A549 (cell line): ENCODE data around the gene CCDC83. TPM values are rescaled to one million over a fixed set of nuclear protein-coding genes. Genes with fewer than 3 reads are reported as not detected.

Experiments
- ATAC-seq, 2 experiments: fragments of 200-7000 bp in 1 of 2; fragments of >200 bp in 1 of 2; cut with Nextera tagmentation in 1 of 2; cut with Tn5 transposase in 1 of 2; 3 replicates each; pipeline versions ENCODE4 v1.8.0 to v1.9.1; 2018 to 2020; ENCODE audit warnings: mild to moderate bottlenecking in 1 of 2, moderate library complexity in 1 of 2
- CTCF ChIA-PET: fragments of 300-600 bp; sonication (Branson Sonifier 250); formaldehyde crosslinking; extraction: SDS; loops from one replicate; lab custom pipeline; 2021; ENCODE audit warnings: antibody characterized with exemption, inconsistent platforms; lab: Yijun Ruan, JAX
- POLR2A ChIA-PET: fragments of 350-600 bp; formaldehyde crosslinking; extraction: SDS; loops from one replicate; lab custom pipeline; 2021; ENCODE audit warnings: antibody characterized with exemption, inconsistent platforms; lab: Yijun Ruan, JAX
- DNase-seq, 2 experiments: peaks; one replicate each; pipeline versions ENCODE4 v3.0.0 to v3.0.0-alpha.2; 2011 to 2016; ENCODE audit warnings: low read depth in 1 of 2, low spot score in 1 of 2
- FAIRE-seq: peaks from 2 replicates; lab custom pipeline; 2011; peaks lifted over from hg19 to GRCh38; lab: Jason Lieb, UNC
- H3K27ac ChIP-seq, 2 experiments: fragments of >200 bp; sonication (Bioruptor Twin); formaldehyde crosslinking; 3 replicates each; pipeline ENCODE4 v1.5.1; 2016 to 2017
- H3K4me1 ChIP-seq: fragments of >200 bp; sonication (Bioruptor Twin); formaldehyde crosslinking; 3 replicates; pipeline ENCODE4 v1.6.1; 2016
- H3K4me2 ChIP-seq: fragments of >200 bp; sonication (Bioruptor Twin); formaldehyde crosslinking; 3 replicates; pipeline ENCODE4 v1.6.1; 2016
- H3K4me3 ChIP-seq: fragments of >200 bp; sonication (Bioruptor Twin); formaldehyde crosslinking; 3 replicates; pipeline ENCODE4 v1.5.1; 2016
- H3K9me3 ChIP-seq: fragments of >200 bp; sonication (Bioruptor Twin); formaldehyde crosslinking; 3 replicates; pipeline ENCODE4 v1.6.1; 2016
- CBX2 ChIP-seq: fragments of 200-600 bp; sonication (generic); IDR thresholded peaks from 2 replicates; pipeline ENCODE4 v1.6.1; 2016; ENCODE audit warnings: low read depth, mild to moderate bottlenecking, borderline replicate concordance
- CHD4 ChIP-seq: fragments of 200-600 bp; sonication (generic); IDR thresholded peaks from 2 replicates; pipeline ENCODE4 v1.6.1; 2016; ENCODE audit warnings: antibody characterized with exemption, mild to moderate bottlenecking, borderline replicate concordance
- EP300 ChIP-seq, 2 experiments: fragments of >200 bp; sonication (Bioruptor Twin); formaldehyde crosslinking; IDR thresholded peaks; 2 replicates in 1 of 2; 3 replicates in 1 of 2; pipeline ENCODE4 v1.6.1; 2016 to 2017
- ESRRA ChIP-seq: fragments of 150-350 bp; IDR thresholded peaks from 2 replicates; pipeline ENCODE4 v1.6.1; 2014; ENCODE audit warnings: mild to moderate bottlenecking, low read length, borderline replicate concordance
- FOSL2 ChIP-seq, 2 experiments: fragments of 450-650 bp in 1 of 2; fragments of >200 bp in 1 of 2; sonication (Bioruptor Twin) in 1 of 2; formaldehyde crosslinking; IDR thresholded peaks; 2 replicates each; pipeline versions ENCODE4 v1.5.0 to v1.6.1; 2016 to 2020; ENCODE audit warnings: mild to moderate bottlenecking in 1 of 2, moderate library complexity in 1 of 2
- FOXS1 ChIP-seq: fragments of 250-450 bp; sonication (Bioruptor Pico); IDR thresholded peaks from 2 replicates; pipeline ENCODE4 v1.5.0; 2020; ENCODE audit warnings: mild to moderate bottlenecking, moderate library complexity
- HDAC2 ChIP-seq: fragments of 200-600 bp; sonication (generic); IDR thresholded peaks from 2 replicates; pipeline ENCODE4 v1.6.1; 2016
- HEYL ChIP-seq: fragments of 250-450 bp; sonication (Bioruptor Pico); IDR thresholded peaks from 2 replicates; pipeline ENCODE4 v1.8.0; 2021; ENCODE audit warnings: mild to moderate bottlenecking, moderate library complexity
- NFE2L2 ChIP-seq: fragments of 150-350 bp; conservative IDR thresholded peaks from 2 replicates; pipeline ENCODE4 v1.6.1; 2014; ENCODE audit warnings: low read length
- POLR2A ChIP-seq: IDR thresholded peaks from 2 replicates; pipeline ENCODE4 v1.6.1; 2012; ENCODE audit warnings: mild to moderate bottlenecking, low read length
- RAD21 ChIP-seq, 2 experiments: fragments of >200 bp in 1 of 2; sonication (Bioruptor Twin) in 1 of 2; formaldehyde crosslinking in 1 of 2; IDR thresholded peaks in 1 of 2; conservative IDR thresholded peaks in 1 of 2; 2 replicates in 1 of 2; 3 replicates in 1 of 2; pipeline ENCODE4 v1.6.1; 2012 to 2018; ENCODE audit warnings: inconsistent platforms in 1 of 2
- RNF2 ChIP-seq: fragments of 200-600 bp; sonication (generic); IDR thresholded peaks from 2 replicates; pipeline ENCODE4 v1.6.1; 2016; ENCODE audit warnings: low read depth, mild to moderate bottlenecking, antibody characterized with exemption, moderate library complexity, borderline replicate concordance
- TFCP2L1 ChIP-seq: fragments of 250-450 bp; sonication (Bioruptor Pico); IDR thresholded peaks from 2 replicates; pipeline ENCODE4 v1.5.0; 2021; ENCODE audit warnings: mild to moderate bottlenecking
- TP53 ChIP-seq: fragments of 250-450 bp; sonication (Bioruptor Pico); IDR thresholded peaks from 2 replicates; pipeline ENCODE4 v1.5.0; 2021; ENCODE audit warnings: mild to moderate bottlenecking, moderate library complexity
- ZNF302 ChIP-seq: fragments of 250-450 bp; sonication (Bioruptor Pico); IDR thresholded peaks from 2 replicates; pipeline ENCODE4 v1.9.0; 2021; ENCODE audit warnings: inconsistent platforms, mild to moderate bottlenecking, moderate library complexity
- WGBS: methylation state at CpG from one replicate; pipeline ENCODE4 v1.1.6; 2017; ENCODE audit errors: missing lambda C conversion rate; 5-methylcytosine and 5-hydroxymethylcytosine counted together
- polyA minus RNA-seq: library from RNA; depleted of rRNA, polyadenylated mRNA; stranded (reverse); fragments of >200 nt; gene quantifications from 2 replicates; pipeline ENCODE4 v1.2.3, GENCODE V29; 2011; rRNA and poly(A)+ RNA removed
- polyA plus RNA-seq, 4 experiments: library from polyadenylated mRNA; depleted of rRNA in 3 of 4; stranded (reverse); fragments of >200 nt; fragmentation: RNase III in 1 of 4; extraction: RNeasy Plus Mini Kit Qiagen cat#74134 plus additional on column Dnase treatment in 1 of 4; gene quantifications; 2 replicates in 3 of 4; 3 replicates in 1 of 4; pipeline ENCODE4 v1.2.3, GENCODE V29; 2011 to 2017
- TF ChIP-seq, protein P1 (sequence below): fragments of 150-350 bp; IDR thresholded peaks from 2 replicates; pipeline ENCODE4 v1.6.1; 2014; ENCODE audit warnings: low read depth, mild to moderate bottlenecking, low read length
- TF ChIP-seq, protein P2 (sequence below): IDR thresholded peaks from 2 replicates; pipeline ENCODE4 v1.6.1; 2012
- TF ChIP-seq, protein P3 (sequence below): fragments of 250-450 bp; sonication (Bioruptor Pico); IDR thresholded peaks from 2 replicates; pipeline ENCODE4 v1.5.0; 2020; ENCODE audit warnings: low read depth, mild to moderate bottlenecking, moderate library complexity
- TF ChIP-seq, protein P4 (sequence below): fragments of 200-600 bp; sonication (generic); IDR thresholded peaks from 2 replicates; pipeline ENCODE4 v1.6.1; 2016; ENCODE audit warnings: antibody characterized with exemption, mild to moderate bottlenecking, moderate library complexity

The CCDC83 gene
- polyA plus RNA-seq (2011; rRNA removed): not detected in 2 replicates
- polyA plus RNA-seq (2012; cell fraction: cytosol; rRNA removed): not detected in 2 replicates
- polyA plus RNA-seq (2012; cell fraction: nucleus; rRNA removed): not detected in 2 replicates
- not detected in 3 replicates for polyA plus RNA-seq (2017; fragmentation: RNase III; extraction: RNeasy Plus Mini Kit Qiagen cat#74134 plus additional on column Dnase treatment)
- not detected in 2 replicates for polyA minus RNA-seq

DNA sequence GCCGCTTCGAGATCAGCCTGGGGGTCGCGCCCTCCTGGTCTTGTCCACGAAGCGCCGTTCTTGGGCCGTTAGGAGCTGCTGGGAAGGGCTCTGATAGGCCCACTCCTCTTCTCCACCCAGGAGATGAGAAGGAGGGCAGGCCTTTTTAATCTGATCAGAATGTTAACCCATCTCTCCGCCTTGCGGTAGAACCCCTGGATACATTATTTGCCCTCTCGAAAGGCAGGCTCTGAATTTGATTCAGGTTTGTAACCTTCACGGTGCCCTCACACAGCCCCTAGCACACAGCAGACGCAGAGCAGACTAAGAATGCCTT is at the start of gene CCDC83:
TSS of gene CCDC83 (plus strand) at position 43 of the 316 bp plus-strand sequence. CDS start 9,741 bp downstream, outside the sequence.
- Histone ChIP-seq H3K27ac (peak within 1 kb of the TSS; percentile 80 to 95), H3K4me2 (peak within 1 kb of the TSS; percentile 76), H3K4me1 (peaks cover 7% of the 10 kb centered on the region), H3K4me3 (peak within 1 kb of the TSS; percentile 37), H3K9me3 (no peaks in the 10 kb centered on the region)
- no peak for FAIRE-seq
- DNase-seq: no peak
- ChIA-PET POLR2A (interaction anchor here (0.8 to 1.3 kb wide), 11 partner anchors 11 to 944 kb away, joined by 3 to 6 read pairs (median 4); partner anchors contain the start of genes EED and PICALM), CTCF (interaction anchor here (0.6 to 2.5 kb wide), 86 partner anchors 9 to 966 kb away, joined by 3 to 47 read pairs (median 4); partner anchors contain the start of genes HIKESHI, PICALM and TMEM126A)
- TF ChIP-seq FOXS1 (CRISPR knock-in tag): no peak
- TF ChIP-seq TP53 (CRISPR knock-in tag): 0 out of 2 replicates have a peak, but pooled peaks have one; percentile 66
- TF ChIP-seq, protein P1, sequence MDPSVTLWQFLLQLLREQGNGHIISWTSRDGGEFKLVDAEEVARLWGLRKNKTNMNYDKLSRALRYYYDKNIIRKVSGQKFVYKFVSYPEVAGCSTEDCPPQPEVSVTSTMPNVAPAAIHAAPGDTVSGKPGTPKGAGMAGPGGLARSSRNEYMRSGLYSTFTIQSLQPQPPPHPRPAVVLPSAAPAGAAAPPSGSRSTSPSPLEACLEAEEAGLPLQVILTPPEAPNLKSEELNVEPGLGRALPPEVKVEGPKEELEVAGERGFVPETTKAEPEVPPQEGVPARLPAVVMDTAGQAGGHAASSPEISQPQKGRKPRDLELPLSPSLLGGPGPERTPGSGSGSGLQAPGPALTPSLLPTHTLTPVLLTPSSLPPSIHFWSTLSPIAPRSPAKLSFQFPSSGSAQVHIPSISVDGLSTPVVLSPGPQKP: no peak
- 78% methylated on average over 13 of the region's 13 CpGs for WGBS
- peak in 1 of 2 experiments; percentile 9; a peak in 1 of 6 replicates for ATAC-seq

DNA sequence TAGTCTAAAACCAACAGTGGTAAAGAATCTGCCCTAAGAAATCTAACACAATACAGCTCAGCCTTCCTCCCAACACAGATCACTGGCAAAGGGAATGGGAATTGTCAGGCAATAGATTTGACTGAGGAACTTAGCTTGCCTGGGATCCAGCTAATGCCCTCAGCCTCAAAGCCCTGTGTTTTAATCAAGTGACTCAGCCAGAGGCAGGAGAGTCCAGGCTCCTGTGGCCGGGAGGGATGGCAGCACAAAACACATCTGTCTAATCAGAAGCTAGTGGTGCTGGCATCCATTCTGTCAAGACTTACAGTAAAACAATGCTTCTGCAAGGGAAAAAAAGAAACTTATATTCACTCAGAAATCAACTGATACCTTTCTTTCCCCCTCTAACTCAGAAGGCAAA is 49.8 kb upstream of the CCDC83 start:
- POLR2A ChIA-PET: no interaction called here
- FAIRE-seq: no peak
- WGBS: 70% methylated on average over 1 of the region's 1 CpG

More for the DNA sequence above, 49.8 kb upstream of the CCDC83 start:
- CTCF ChIA-PET: interaction anchor here (0.6 to 3.3 kb wide), 3 partner anchors 8 to 486 kb away, joined by 3 to 13 read pairs (median 5); no protein-coding TSS in a partner anchor
- Histone ChIP-seq H3K27ac (0 out of 6 replicates have a peak overlapping the region, but pooled peaks of 1 of the 2 experiments have one; percentile 23), H3K4me3 (no peak overlapping the region), H3K4me1 (peaks cover 17% of the 10 kb centered on the region), H3K4me2 (no peak overlapping the region), H3K9me3 (no peaks in the 10 kb centered on the region)
- no peak for DNase-seq
- no peak for ATAC-seq
- TF ChIP-seq, protein P2, sequence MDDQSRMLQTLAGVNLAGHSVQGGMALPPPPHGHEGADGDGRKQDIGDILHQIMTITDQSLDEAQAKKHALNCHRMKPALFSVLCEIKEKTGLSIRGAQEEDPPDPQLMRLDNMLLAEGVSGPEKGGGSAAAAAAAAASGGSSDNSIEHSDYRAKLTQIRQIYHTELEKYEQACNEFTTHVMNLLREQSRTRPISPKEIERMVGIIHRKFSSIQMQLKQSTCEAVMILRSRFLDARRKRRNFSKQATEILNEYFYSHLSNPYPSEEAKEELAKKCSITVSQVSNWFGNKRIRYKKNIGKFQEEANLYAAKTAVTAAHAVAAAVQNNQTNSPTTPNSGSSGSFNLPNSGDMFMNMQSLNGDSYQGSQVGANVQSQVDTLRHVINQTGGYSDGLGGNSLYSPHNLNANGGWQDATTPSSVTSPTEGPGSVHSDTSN: no peak
- TF ChIP-seq FOSL2 (IDR thresholded peaks at IDR 0.05) (no peak), FOSL2 (CRISPR knock-in tag; IDR thresholded peaks at IDR 0.05) (no peak), TP53 (CRISPR knock-in tag) (no peak), HDAC2 (no peak), CBX2 (no peak), ESRRA (no peak), NFE2L2 (no peak), EP300 (IDR thresholded peaks at IDR 0.05) (no peak), TFCP2L1 (CRISPR knock-in tag) (no peak), ZNF302 (CRISPR knock-in tag) (no peak), RNF2 (no peak), CHD4 (no peak), RAD21 (conservative IDR thresholded peaks at IDR 0.05 in 1 of 2, IDR thresholded peaks at IDR 0.05 in 1 of 2) (no peak), HEYL (CRISPR knock-in tag) (no peak), POLR2A (no peak)
- TF ChIP-seq, protein P1: no peak
- TF ChIP-seq, protein P3, sequence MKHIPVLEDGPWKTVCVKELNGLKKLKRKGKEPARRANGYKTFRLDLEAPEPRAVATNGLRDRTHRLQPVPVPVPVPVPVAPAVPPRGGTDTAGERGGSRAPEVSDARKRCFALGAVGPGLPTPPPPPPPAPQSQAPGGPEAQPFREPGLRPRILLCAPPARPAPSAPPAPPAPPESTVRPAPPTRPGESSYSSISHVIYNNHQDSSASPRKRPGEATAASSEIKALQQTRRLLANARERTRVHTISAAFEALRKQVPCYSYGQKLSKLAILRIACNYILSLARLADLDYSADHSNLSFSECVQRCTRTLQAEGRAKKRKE: no peak
- TF ChIP-seq, protein P4, sequence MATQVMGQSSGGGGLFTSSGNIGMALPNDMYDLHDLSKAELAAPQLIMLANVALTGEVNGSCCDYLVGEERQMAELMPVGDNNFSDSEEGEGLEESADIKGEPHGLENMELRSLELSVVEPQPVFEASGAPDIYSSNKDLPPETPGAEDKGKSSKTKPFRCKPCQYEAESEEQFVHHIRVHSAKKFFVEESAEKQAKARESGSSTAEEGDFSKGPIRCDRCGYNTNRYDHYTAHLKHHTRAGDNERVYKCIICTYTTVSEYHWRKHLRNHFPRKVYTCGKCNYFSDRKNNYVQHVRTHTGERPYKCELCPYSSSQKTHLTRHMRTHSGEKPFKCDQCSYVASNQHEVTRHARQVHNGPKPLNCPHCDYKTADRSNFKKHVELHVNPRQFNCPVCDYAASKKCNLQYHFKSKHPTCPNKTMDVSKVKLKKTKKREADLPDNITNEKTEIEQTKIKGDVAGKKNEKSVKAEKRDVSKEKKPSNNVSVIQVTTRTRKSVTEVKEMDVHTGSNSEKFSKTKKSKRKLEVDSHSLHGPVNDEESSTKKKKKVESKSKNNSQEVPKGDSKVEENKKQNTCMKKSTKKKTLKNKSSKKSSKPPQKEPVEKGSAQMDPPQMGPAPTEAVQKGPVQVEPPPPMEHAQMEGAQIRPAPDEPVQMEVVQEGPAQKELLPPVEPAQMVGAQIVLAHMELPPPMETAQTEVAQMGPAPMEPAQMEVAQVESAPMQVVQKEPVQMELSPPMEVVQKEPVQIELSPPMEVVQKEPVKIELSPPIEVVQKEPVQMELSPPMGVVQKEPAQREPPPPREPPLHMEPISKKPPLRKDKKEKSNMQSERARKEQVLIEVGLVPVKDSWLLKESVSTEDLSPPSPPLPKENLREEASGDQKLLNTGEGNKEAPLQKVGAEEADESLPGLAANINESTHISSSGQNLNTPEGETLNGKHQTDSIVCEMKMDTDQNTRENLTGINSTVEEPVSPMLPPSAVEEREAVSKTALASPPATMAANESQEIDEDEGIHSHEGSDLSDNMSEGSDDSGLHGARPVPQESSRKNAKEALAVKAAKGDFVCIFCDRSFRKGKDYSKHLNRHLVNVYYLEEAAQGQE: no peak
